ENCODE data around the gene PRSS33.

DNA sequence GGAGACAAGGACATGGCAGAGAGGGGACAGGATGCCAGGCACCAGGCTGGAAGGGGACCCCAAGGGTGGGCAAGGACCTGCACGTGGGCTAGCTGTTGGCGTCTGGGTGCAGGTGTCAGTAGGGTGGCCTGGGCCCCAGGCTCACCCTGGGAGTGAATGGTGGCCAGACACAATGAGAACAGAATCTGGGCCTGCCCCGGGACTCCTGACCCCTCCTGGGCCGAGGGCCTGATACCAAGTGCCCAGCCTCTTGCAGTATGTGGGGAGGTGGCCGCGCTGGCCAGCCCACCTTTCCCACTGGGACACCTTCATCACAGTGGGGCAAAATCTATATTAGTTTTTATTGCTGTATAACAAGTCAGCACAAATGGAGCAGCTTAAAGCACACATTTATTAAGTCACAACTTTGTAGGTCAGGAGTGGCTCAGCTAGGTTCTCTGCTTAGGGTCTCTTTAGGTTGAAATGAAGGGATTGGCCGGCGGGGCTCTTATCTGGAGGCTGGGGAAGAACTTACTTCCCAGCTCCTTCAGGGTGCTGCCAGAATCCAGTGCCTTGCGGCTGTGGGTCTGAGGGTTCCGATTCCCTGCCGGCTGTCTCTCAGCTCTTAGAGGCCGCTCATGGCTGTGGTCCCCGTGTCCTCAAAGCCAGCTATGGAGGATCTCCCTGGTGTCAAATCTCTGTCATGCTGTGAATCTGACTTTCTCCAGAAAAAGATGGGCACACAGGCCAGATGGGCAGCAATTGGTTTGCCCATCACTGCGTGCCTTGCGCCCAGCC is 3.6 kb downstream of the PRSS33 start:
- TF ChIP-seq, protein P1, sequence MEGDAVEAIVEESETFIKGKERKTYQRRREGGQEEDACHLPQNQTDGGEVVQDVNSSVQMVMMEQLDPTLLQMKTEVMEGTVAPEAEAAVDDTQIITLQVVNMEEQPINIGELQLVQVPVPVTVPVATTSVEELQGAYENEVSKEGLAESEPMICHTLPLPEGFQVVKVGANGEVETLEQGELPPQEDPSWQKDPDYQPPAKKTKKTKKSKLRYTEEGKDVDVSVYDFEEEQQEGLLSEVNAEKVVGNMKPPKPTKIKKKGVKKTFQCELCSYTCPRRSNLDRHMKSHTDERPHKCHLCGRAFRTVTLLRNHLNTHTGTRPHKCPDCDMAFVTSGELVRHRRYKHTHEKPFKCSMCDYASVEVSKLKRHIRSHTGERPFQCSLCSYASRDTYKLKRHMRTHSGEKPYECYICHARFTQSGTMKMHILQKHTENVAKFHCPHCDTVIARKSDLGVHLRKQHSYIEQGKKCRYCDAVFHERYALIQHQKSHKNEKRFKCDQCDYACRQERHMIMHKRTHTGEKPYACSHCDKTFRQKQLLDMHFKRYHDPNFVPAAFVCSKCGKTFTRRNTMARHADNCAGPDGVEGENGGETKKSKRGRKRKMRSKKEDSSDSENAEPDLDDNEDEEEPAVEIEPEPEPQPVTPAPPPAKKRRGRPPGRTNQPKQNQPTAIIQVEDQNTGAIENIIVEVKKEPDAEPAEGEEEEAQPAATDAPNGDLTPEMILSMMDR (conservative IDR thresholded peaks at IDR 0.05; ENCODE audit: low read length), result no peak
- no peak for TF ChIP-seq EZH2phosphoT487 (IDR thresholded peaks at IDR 0.05; ENCODE audit: borderline replicate concordance)

Data from Loucy (cell line).